ENCODE measurements around the gene RGL2. TPM values are rescaled to one million over a fixed set of nuclear protein-coding genes. Genes with fewer than 3 reads are reported as not detected.
"Not testable (repeated sequence)": the region's sequence is repeated elsewhere in the genome, so short reads cannot be mapped to it uniquely, and the experiment has no call there.

The RGL2 gene
- total RNA-seq, 1 donor from 2014 or later: 27.9 TPM

GRCh38 chr6:33273924-33274902, 24.5 kb downstream of the RGL2 start:
- no peak for DNase-seq (ENCODE audit: low read depth)

- DNase-seq (ENCODE audit: low read depth): no peak
Observed at GRCh38 chr6:33273129-33273923, 25.4 kb downstream of the RGL2 start.

GRCh38 chr6:33272275-33273128, 26.2 kb downstream of the RGL2 start:
- no peak for DNase-seq (ENCODE audit: low read depth)

- DNase-seq (ENCODE audit: low read depth): peak; percentile 99
Observed at GRCh38 chr6:33271468-33272274, 27.1 kb downstream of the RGL2 start, which contains the start of the genes RPS18 and VPS52. Gene RPS18 (plus strand): TSS chr6:33272075. CDS start chr6:33272120, 45 bp downstream. Gene VPS52 (minus strand): TSS chr6:33271876. CDS start chr6:33271675, 201 bp downstream.

GRCh38 chr6:33271117-33271467, 27.6 kb downstream of the RGL2 start:
- DNase-seq (ENCODE audit: low read depth): no peak

- no peak for DNase-seq (ENCODE audit: low read depth)
Observed at GRCh38 chr6:33264015-33264414, 34.7 kb downstream of the RGL2 start.

GRCh38 chr6:33262490-33262889, 36.3 kb downstream of the RGL2 start:
- not testable (repeated sequence) for DNase-seq (ENCODE audit: low read depth)

GRCh38 chr6:33259032-33259431, 39.7 kb downstream of the RGL2 start:
- DNase-seq (ENCODE audit: low read depth): no peak

- DNase-seq (ENCODE audit: low read depth): no peak
Observed at GRCh38 chr6:33254591-33254990, 44.2 kb downstream of the RGL2 start.

- DNase-seq (ENCODE audit: low read depth): no peak
Observed at GRCh38 chr6:33252759-33253158, 46.0 kb downstream of the RGL2 start.

- DNase-seq (ENCODE audit: low read depth): no peak
Observed at GRCh38 chr6:33251395-33252012, 47.2 kb downstream of the RGL2 start.

- no peak for DNase-seq (ENCODE audit: low read depth)
Observed at GRCh38 chr6:33250731-33251130, 48.0 kb downstream of the RGL2 start.

GRCh38 chr6:33249732-33250630, 48.8 kb downstream of the RGL2 start:
- DNase-seq (ENCODE audit: low read depth): peak; percentile 53

- peak; percentile 100 for DNase-seq (ENCODE audit: low read depth)
Observed at GRCh38 chr6:33248932-33249731, 49.6 kb downstream of the RGL2 start.

- peak; percentile 61 for DNase-seq (ENCODE audit: low read depth)
Observed at GRCh38 chr6:33248643-33248931, 50.2 kb downstream of the RGL2 start.

- DNase-seq (ENCODE audit: low read depth): peak; percentile 87
Observed at GRCh38 chr6:33247977-33248642, 50.6 kb downstream of the RGL2 start.

- DNase-seq (ENCODE audit: low read depth): no peak
Observed at GRCh38 chr6:33243476-33243875, 55.3 kb downstream of the RGL2 start.

Data from myocyte (in vitro differentiated cells).